ENCODE measurements around the gene PF4V1. TPM values are rescaled to one million over a fixed set of nuclear protein-coding genes. Genes with fewer than 3 reads are reported as not detected.
A peak's percentile ranks its signal among the peaks of the same experiment; 100 is the strongest.

PF4V1 gene
- total RNA-seq, 2 donors from 2014 or later, result not detected

GRCh38 chr4:73843369-73843768 is 9.7 kb upstream of the PF4V1 start:
- ATAC-seq, result no peak
- intact Hi-C loops (cut with DNase I, micrococcal nuclease), result no loop called here
- DNase-seq, result no peak

GRCh38 chr4:73844345-73844744 is 8.8 kb upstream of the PF4V1 start:
- intact Hi-C loops (cut with DNase I, micrococcal nuclease), result no loop called here
- DNase-seq (no peak), ATAC-seq (no peak)

DNA sequence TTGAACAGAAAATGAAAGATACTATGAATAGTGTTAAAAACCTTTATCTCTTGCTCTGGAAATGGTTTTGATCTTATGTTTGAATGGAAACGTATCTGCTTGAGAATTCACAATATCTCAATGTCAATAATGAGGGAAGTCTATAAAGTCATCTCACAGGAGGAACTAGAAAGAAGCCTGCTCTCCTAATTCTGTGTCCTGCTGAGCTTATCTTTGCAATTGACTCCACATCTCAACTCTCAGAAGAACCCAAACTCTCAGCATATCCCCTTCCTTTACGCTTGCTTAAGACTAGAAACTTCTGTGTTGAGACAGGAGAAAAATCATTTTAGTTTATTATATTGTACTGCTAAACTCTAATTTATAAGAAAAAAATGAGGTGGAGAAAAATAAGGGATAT is 8.3 kb upstream of the PF4V1 start:
- intact Hi-C loops (cut with DNase I, micrococcal nuclease), result no loop called here
- ATAC-seq, result no peak
- DNase-seq, result no peak

- intact Hi-C loops (cut with DNase I, micrococcal nuclease), result no loop called here
- ATAC-seq (no peak), DNase-seq (no peak)
Measured at GRCh38 chr4:73847526-73848182, 5.4 kb upstream of the PF4V1 start.

- no peak for DNase-seq
- intact Hi-C loops (cut with DNase I, micrococcal nuclease), result no loop called here
- ATAC-seq, result no peak
Measured at GRCh38 chr4:73848183-73848777, 4.8 kb upstream of the PF4V1 start.

- ATAC-seq (peak; percentile 63), DNase-seq (no peak)
- intact Hi-C loops (cut with DNase I, micrococcal nuclease), result no loop called here
Measured at GRCh38 chr4:73850261-73850970, 2.7 kb upstream of the PF4V1 start.

DNA sequence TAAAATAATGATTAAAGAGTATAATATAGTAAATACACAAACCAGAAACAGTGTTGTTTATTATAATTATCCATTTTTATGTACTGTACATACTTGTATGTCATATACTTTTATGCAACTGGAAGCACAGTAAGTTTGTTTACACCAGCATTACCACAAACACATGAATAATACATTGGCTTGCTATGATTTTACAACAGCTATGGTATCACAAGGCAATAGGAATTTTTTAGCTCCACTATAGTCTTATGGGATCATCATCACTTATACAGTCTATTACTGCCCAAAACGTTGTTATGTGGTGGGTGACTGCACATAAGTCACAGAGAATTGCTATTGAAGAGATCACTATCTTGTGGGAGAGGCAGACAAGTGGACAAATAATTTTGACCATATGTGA is 1.8 kb upstream of the PF4V1 start:
- DNase-seq (no peak), ATAC-seq (no peak)
- intact Hi-C loops (cut with DNase I, micrococcal nuclease), result no loop called here

GRCh38 chr4:73852771-73853170 is 325 bp upstream of the PF4V1 start:
- ATAC-seq (no peak), DNase-seq (no peak)
- intact Hi-C loops (cut with DNase I, micrococcal nuclease), result no loop called here

DNA sequence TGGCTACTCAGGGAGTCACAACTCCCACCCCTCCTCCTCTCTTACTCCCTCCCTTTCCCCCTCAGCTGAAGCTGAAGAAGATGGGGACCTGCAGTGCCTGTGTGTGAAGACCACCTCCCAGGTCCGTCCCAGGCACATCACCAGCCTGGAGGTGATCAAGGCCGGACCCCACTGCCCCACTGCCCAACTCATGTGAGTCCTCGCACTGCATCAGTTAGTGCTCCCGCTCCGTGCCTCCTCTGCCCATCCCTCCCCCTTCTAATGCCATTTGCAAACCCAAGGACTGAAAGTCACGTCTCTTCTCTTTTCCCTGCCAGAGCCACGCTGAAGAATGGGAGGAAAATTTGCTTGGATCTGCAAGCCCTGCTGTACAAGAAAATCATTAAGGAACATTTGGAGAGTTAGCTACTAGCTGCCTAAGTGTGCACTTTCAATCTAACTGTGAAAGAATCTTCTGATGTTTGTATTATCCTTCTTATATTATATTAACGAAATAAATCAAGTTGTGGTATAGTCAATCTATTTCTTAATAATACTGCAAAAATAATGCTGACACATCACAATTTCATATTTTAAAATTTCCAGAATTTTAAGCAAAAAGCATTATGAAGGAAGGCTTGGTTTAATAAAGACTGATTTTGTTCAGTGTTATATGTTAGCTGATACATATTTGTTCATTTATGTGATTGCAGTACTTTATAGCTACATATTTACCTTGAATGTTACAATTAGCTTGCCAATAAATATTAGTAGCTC is 800 bp downstream of the PF4V1 start:
- intact Hi-C loops (cut with DNase I, micrococcal nuclease), result no loop called here
- ATAC-seq (no peak), DNase-seq (no peak)

- no peak for DNase-seq
- no peak for ATAC-seq
- intact Hi-C loops (cut with DNase I, micrococcal nuclease), result no loop called here
Measured at GRCh38 chr4:73855406-73855805, 2.3 kb downstream of the PF4V1 start.

GRCh38 chr4:73856518-73856917 is 3.4 kb downstream of the PF4V1 start:
- intact Hi-C loops (cut with DNase I, micrococcal nuclease), result no loop called here
- DNase-seq, result no peak
- no peak for ATAC-seq

- ATAC-seq (no peak), DNase-seq (no peak)
- intact Hi-C loops (cut with DNase I, micrococcal nuclease), result no loop called here
Measured at GRCh38 chr4:73859614-73860088, 6.6 kb downstream of the PF4V1 start.

DNA sequence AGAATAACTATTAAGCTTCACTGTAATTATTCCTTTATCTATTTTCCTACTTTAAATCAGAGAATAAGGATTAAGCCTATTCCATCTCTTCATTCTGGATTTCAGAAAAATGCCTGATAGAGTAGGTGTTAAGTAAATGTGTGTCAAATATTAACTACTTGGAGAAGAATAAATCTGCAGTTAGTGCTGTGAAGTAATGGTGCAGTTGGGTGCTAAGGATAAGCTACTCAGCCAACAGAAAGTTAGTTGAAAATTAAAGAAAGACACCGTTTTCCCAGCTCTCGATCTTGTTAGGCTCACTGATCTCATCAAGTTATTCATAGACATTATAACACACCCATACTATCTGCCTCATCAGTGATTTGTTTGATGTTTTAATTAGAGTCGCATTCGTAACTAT is 7.1 kb downstream of the PF4V1 start:
- DNase-seq (no peak), ATAC-seq (no peak)
- intact Hi-C loops (cut with DNase I, micrococcal nuclease), result no loop called here

DNA sequence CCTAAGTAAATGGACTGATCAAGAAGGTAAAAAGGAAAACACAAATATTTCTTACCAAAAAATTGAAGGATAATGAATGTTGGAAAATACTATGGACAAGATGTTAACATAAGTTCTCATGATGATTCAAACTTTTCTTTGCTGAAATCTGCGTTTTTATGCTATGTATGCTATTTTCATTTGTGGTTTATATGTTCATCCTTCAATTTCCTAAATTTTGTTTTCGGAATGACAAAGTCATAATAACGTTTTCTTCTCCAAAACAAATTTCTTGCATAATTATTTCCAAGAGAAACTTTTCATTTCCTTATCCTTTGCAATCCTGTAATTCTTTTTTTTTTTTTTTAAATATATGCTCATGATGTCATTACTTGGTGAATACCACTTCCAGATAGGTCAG is 7.8 kb downstream of the PF4V1 start:
- DNase-seq (no peak), ATAC-seq (no peak)
- intact Hi-C loops (cut with DNase I, micrococcal nuclease), result no loop called here

DNA sequence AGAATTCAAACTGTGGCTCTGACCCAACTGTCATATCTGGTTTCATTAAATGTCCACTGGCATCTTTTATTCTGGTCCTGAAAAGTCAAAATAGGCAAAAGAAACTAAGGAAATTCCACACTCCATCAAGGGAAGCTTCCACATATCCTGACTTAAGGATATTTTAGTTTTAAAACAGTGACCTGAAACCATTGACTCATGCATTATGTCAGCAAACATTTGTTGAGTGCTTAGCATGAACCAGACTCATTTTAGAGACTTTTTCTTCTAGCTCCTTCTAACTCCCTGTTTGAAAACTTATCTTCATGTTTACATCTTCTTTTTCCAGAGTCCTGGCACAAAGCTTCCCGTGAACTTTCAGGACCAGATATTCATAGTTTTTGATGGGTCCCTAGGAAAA is 9.2 kb downstream of the PF4V1 start:
- intact Hi-C loops (cut with DNase I, micrococcal nuclease), result no loop called here
- no peak for ATAC-seq
- DNase-seq, result no peak

DNA sequence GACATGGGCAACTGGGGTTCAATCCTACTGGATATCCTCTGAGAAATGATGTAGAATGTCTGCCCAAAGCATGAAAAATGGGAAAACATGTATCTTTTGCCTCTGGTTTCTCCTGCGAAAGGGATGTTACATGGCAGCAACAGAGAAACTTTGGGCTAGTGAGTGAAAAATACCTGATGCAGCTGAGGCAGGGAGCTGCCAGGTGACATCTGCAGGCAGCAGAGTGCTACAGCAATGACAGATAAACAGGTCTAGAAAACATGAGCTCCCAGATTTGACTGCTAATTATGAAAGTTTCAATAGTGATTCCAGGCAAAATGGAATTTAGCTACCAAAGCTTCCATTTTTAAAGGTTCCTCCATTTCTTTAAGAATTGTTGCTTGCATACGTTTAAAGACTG is 11.3 kb downstream of the PF4V1 start:
- peak in 1 of 2 donors; percentile 24 for DNase-seq
- intact Hi-C loops (cut with DNase I, micrococcal nuclease), result no loop called here
- peak; percentile 30 for ATAC-seq

DNA sequence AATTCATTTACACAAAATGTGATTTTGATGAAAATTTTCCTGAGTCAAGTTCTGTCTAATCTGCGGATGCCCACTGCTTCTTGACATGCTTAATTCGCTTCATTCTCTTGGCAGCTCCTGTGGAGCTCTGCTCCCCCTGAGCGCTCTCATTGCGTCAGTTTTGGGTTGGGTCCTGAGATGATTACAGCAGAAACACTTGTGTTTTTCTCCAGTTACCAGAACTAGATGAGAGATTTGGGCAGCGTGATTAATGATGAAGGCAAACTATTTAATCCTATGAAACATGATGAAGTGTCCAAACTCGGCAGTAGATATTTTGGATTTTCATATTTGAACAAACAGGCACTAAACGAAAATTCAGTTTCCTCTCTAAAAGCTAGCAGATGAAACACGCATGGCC is 11.9 kb downstream of the PF4V1 start:
- ATAC-seq, result no peak
- DNase-seq, result no peak
- intact Hi-C loops (cut with DNase I, micrococcal nuclease), result no loop called here

GRCh38 chr4:73865431-73866096 is 12.5 kb downstream of the PF4V1 start:
- intact Hi-C loops (cut with DNase I, micrococcal nuclease), result no loop called here
- no peak for ATAC-seq
- no peak for DNase-seq

- intact Hi-C loops (cut with DNase I, micrococcal nuclease), result no loop called here
- ATAC-seq (no peak), DNase-seq (no peak)
Measured at GRCh38 chr4:73866246-73866645, 13.2 kb downstream of the PF4V1 start.
